NB4 (cell line): Measurements from ENCODE around the gene CDH23.

ENCODE experiments used
- MYC ChIP-seq: IDR thresholded peaks from 2 replicates; pipeline ENCODE4 v1.6.1; 2011; ENCODE audit warnings: low read depth, low read length
- POLR2A ChIP-seq: IDR thresholded peaks from 2 replicates; pipeline ENCODE4 v1.6.1; 2011; ENCODE audit warnings: mild to moderate bottlenecking; ENCODE audit not compliant: insufficient read length; ENCODE audit errors: extremely low read depth
- TF ChIP-seq, protein P1 (sequence below): IDR thresholded peaks from one replicate; pipeline ENCODE4 v1.5.1; 2012; ENCODE audit warnings: low read depth, low read length
- TF ChIP-seq, protein P2 (sequence below): IDR thresholded peaks from 2 replicates; pipeline ENCODE4 v1.6.1; 2011; ENCODE audit warnings: low read depth, low read length

DNA sequence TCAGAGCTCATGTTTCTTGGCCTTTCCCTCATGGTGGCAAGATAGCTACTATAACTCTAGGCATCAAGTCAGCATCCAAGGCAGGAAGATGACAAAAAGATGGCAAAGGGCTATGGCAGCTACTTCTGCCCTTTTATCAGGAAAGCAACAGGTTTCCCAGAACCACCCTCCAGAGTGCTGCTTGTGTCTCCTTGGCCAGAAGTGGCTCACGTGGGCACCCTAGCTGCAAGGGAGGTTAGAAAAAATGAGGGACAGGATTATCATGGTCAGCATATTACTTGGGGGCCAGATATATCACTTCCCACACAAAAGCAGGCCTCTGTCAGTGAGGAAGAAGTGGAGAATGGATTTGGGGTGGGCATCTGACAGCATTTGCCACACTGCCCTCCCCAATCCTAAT, 347.1 kb downstream of the CDH23 start:
- TF ChIP-seq, protein P1, sequence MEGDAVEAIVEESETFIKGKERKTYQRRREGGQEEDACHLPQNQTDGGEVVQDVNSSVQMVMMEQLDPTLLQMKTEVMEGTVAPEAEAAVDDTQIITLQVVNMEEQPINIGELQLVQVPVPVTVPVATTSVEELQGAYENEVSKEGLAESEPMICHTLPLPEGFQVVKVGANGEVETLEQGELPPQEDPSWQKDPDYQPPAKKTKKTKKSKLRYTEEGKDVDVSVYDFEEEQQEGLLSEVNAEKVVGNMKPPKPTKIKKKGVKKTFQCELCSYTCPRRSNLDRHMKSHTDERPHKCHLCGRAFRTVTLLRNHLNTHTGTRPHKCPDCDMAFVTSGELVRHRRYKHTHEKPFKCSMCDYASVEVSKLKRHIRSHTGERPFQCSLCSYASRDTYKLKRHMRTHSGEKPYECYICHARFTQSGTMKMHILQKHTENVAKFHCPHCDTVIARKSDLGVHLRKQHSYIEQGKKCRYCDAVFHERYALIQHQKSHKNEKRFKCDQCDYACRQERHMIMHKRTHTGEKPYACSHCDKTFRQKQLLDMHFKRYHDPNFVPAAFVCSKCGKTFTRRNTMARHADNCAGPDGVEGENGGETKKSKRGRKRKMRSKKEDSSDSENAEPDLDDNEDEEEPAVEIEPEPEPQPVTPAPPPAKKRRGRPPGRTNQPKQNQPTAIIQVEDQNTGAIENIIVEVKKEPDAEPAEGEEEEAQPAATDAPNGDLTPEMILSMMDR, result no peak
- TF ChIP-seq, protein P2, sequence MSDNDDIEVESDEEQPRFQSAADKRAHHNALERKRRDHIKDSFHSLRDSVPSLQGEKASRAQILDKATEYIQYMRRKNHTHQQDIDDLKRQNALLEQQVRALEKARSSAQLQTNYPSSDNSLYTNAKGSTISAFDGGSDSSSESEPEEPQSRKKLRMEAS, result no peak
- TF ChIP-seq POLR2A, result no peak
- no peak for TF ChIP-seq MYC
